SU-DHL-6 (cell line): ENCODE measurements around the gene CHCHD10.

Source experiments
- CTCF ChIP-seq: fragments of 200-600 bp; sonication (generic); IDR thresholded peaks from one replicate; pipeline ENCODE4 v1.5.1; 2017; ENCODE audit warnings: antibody characterized with exemption, mild to moderate bottlenecking, low read length, moderate library complexity; ENCODE audit not compliant: insufficient read depth, poor library complexity, severe bottlenecking
- EZH2phosphoT487 ChIP-seq: fragments of 200-600 bp; sonication (generic), shearing (Covaris generic); conservative IDR thresholded peaks from 2 replicates; pipeline ENCODE4 v1.6.1; 2018; ENCODE audit warnings: mild to moderate bottlenecking, antibody characterized with exemption, low read length, moderate library complexity, mixed read lengths

- no peak for TF ChIP-seq CTCF
- TF ChIP-seq EZH2phosphoT487, result no peak
Measured at GRCh38 chr22:23742505-23743264, 25.1 kb downstream of the CHCHD10 start.
